Activated T-cell treated with anti-CD3 and anti-CD28 coated beads for 24 hours (primary cell): ENCODE data around the gene FAM50A.

Source experiments
- DNase-seq: peaks from one replicate; pipeline ENCODE4 v3.0.0-alpha.2; 2020; ENCODE audit warnings: low read depth

Gene FAM50A

DNA sequence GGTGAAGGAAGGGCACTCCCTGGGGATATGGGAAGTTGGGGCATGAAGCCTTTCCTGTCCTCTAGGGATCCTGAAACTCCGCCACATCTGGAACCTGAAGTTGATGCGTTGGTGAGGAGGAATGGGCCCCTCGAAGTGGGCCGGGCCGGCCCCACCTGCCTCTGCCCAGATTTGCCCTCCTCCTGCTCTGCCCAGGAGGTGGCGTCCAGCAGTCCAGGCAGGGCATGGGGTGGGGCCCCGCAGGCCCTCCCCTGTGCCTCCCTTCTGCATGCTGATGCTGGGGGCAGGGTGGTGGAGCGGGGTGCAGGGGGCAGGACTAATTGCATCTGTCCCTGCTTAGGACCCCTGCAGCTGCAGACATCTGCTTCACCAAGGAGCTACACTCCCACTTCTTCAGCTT, 30.8 kb upstream of the FAM50A start:
- DNase-seq = no peak

DNA sequence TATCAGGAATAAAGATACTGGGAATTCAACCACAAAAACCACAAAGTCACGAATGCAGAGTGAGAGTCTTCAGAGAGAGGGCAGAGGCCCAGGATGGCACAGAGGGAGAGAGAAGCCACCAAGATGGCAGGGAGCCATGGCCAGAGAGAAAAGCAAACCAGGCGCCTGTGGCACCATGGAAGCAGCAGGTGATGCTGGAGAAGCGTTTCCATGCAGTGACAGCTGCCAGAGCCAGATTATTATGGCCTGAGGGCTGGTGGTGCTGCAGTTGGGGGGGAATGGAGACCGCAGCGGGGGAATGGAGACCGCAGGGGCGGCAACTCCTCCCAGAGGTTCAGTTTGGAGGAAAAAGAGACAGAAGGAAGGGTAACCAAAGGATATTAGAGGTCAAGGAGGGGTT, 26.8 kb upstream of the FAM50A start:
- DNase-seq = no peak

DNA sequence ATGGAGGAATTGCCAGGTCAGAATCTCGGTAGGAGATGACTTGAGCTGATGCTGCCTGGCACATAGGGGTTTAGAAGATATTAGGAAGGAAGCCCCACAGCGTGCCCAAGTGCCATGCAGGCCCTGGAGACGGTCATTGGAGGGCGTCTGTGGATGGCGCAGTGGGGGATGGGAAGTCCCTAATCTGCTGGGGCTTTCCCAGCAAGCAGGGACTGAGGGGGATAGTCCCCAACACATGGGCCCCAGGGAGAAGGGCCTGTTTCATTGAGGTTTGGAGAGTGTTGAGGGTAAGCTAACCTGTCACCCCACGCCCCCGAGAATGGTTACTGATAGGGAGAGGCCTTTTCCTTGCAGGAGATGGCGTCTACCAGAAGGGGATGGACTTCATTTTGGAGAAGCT, 24.8 kb upstream of the FAM50A start:
- DNase-seq = no peak

DNA sequence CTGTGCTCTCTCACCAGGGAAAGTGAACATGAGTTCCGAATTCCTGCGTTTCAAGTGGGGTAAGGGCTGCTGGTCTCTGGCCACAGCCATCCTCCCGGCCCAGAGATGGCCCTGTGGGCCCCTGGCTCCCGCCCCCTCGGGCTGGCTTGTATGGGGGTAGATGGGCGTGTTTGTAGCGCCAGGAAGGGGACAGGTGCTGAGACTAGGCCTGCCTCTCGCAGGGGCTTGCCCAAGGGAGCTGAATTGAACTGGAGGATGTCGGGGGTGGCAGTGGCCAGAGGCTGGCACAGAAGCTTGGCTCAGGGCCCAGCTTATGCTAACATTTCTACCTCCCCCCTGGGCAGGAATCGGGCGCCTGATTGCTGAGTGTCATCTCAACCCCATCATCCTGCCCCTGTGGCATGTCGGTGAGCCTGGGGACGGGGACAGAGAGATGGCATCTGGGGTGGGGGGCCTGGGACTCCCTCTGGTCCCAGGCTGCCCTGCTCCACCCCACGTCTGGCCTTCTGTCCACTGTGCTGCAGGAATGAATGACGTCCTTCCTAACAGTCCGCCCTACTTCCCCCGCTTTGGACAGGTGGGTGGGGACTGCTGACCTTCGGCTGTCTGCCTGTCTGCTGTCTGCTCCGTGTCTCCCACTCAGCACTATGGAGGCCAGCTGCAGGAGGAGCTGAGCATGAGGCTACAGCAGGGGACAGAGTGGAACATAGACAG, 24.1 kb upstream of the FAM50A start:
- DNase-seq = no peak

DNA sequence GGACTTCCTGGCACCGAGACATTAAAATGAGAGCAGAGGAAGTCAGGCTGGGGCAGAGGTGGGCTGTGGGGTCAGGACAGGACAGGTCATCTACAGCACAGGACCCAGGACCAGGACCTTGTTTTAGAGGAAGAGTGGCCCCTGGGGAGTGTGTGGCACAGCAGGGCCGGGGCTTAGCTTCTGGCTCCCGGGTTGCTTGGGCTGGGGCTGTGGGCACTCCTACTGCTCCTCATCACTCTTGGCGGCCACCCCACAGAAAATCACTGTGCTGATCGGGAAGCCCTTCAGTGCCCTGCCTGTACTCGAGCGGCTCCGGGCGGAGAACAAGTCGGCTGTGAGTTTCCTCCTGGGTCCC, 23.6 kb upstream of the FAM50A start:
- DNase-seq = no peak

DNA sequence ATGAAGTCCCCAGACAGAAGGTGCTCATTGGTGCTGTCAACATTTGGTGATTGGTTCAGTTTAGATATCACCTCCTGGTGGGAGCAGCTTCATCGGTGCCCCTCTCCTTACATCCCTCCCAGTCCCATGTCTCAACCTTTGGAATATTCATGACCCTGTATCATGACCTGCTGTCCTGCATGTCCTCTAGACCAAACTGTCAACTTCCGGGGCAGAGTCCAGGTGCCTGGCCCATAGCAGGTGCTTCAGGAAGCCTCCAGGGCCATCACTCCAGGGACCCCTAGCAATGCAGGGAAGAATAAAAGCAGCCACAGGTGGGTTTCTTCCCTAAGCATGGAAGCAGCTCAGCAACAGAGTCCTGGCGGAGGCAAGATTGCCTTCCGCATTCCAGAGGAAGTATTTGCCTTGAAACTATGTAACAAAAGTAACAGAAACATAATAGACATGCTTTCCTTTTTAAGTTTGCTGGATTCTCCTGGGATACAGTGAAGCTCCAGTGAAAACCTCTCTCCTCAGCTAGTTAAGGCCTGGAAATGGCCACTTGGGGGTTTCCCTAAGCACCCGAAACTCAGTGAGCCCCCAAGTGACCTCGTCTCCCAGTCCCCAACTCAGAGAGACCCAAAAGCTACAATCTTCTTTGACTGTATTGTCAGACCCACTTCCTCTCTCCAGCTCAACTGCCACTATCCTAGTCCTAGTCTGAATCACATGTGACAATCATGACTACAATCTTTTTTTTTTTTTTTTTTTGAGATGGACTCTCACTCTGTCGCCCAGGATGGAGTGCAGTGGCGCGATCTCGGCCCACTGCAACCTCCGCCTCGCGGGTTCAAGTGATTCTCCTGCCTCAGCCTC, 16.8 kb upstream of the FAM50A start:
- no peak for DNase-seq

DNA sequence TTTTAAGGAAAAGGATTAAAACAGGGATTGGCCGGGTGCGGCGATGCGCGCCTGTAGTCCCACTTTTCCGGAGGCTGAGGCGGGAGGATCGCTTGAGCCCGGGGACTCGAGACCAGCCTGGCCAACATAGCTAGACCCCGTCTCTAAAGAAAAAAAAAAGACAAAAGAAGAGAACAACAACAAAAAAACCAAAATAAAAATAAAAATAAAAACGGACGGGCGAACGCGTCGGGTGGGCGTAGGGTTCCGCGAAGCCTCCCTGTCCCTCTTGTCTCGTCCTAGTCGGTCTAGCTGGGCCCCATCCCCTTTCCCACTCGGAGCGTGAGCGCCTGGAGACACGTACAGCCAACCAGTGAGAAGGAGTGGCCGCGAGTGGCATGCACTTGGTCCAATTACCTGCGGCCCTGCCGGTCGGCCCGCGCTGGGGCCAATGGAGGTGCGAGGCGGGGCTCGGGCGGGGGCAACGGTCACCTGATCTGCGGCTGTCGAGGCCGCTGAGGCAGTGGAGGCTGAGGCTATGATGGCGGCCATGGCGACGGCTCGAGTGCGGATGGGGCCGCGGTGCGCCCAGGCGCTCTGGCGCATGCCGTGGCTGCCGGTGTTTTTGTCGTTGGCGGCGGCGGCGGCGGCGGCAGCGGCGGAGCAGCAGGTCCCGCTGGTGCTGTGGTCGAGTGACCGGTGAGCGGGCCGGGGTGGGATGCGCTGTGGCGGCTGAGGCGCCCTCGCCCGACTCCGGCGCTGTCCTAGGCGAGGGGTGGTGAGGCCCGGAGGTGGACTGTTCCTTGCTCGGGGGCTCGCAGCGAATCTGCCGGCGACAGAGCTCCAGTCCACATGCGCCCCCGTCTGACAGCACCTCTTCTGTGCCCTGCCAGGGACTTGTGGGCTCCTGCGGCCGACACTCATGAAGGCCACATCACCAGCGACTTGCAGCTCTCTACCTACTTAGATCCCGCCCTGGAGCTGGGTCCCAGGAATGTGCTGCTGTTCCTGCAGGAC, 15.5 kb upstream of the FAM50A start, which contains the start of gene ATP6AP1:
Gene ATP6AP1, plus strand, starts transcription at position 502 of the 996 bp plus-strand sequence. Its CDS starts 16 bp downstream, at position 518.
- DNase-seq = peak; percentile 81

DNA sequence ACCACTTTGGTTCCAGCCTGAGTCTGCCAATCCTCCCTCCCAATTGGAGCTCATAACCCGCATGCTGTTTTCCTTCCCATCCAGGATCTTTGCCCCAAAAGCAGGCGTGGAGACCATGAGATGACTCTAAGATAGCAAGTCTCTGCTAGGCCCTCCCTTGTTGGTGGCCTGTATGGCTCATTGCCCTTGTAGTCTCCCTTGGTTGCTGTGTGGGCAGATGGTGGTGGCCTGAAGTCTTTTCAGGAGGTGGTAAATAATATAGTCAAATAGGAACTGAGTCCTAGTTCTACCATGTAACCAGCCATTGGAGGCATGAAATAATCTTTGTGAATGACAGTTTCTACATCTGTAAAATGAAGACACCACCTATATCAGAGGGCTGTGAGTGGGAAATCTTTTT, 14.2 kb upstream of the FAM50A start:
- DNase-seq = no peak

DNA sequence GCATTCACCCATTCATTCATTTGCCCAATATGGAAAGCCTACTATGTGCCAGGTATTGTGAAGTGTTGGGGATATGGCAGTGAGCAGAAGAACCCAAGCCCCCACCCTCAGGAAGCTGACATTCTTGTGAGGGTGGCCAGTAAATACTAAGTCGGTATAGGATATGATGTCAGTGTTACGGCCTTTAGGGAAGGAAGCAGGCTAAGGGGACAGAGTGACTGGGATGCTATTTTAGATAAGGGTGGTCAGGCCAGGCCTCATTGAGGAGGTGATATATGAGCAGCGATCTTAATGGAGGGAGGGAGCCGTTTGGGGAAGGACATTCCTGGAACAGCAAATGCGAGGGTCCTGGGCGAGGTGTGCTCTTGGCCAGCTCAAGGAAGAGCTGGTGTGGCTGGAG, 13.5 kb upstream of the FAM50A start:
- DNase-seq = no peak

DNA sequence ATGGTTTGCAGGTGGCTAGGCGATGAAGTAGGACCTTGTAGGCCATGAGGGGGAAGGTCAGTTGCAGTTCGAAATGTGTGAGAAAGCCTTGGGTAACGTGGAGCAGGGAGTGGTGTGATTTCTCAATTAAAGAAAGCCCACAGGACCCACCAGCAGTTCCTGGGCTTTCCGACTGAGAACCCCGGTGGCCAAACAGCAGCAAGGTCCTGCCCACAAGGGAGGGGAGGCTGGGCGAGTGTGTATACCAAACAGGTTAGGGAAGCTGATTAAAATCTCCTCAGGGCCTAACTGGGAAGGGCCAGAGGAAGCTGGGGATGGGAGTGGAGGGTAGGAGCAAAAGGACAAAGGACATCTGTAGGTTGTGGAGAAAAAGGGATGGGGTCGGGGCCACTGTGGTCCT, 13.0 kb upstream of the FAM50A start:
- DNase-seq = no peak

DNA sequence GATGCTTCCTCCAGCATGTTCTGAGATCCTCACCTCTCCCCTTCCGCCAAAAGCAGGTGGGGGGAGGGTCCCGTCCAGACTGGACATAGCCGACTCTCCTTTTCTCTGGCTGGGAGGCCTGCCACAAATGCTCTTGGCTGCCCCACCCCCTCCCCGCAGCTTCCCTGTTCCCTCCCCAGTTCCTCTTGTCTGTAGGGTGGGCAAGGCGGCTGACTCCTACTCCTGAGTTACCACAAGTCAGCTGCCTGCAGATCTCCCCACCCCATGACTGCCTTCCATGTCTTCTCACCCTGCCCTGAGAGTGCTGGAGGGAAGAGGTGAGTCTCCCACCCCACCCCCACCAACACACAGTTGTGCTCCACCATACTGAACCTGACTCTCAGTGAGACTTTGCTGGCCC, 12.6 kb upstream of the FAM50A start:
- DNase-seq = no peak

DNA sequence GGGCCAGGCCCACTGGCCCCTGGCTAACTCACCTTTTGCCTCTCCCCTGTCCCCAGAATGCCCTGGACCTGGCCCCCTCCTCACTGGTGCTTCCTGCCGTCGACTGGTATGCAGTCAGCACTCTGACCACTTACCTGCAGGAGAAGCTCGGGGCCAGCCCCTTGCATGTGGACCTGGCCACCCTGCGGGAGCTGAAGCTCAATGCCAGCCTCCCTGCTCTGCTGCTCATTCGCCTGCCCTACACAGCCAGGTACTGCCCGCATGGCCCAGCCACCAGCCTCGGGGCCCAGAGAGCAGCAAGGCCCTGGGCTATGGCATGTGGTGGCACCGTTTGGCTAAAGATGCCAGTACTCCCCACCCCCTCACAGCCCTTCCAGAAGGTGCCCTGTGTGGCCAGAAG, 11.7 kb upstream of the FAM50A start:
- no peak for DNase-seq

DNA sequence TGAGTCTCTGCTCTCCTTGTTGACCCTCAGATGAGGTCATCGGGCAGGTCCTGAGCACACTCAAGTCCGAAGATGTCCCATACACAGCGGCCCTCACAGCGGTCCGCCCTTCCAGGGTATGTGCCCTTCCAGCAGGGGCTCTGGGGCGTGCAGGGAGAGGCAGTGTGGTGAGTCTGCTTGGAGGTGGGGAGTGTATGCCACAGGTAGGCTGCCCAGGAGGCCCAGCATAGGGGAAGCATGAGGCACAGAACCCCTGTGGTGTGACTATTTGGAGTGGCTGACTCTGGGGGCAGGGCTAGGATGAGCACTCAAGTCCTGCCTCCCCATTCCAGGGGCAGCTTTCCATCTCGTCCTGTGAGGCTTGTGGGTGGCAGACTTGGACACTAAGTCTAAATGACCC, 10.3 kb upstream of the FAM50A start:
- no peak for DNase-seq

DNA sequence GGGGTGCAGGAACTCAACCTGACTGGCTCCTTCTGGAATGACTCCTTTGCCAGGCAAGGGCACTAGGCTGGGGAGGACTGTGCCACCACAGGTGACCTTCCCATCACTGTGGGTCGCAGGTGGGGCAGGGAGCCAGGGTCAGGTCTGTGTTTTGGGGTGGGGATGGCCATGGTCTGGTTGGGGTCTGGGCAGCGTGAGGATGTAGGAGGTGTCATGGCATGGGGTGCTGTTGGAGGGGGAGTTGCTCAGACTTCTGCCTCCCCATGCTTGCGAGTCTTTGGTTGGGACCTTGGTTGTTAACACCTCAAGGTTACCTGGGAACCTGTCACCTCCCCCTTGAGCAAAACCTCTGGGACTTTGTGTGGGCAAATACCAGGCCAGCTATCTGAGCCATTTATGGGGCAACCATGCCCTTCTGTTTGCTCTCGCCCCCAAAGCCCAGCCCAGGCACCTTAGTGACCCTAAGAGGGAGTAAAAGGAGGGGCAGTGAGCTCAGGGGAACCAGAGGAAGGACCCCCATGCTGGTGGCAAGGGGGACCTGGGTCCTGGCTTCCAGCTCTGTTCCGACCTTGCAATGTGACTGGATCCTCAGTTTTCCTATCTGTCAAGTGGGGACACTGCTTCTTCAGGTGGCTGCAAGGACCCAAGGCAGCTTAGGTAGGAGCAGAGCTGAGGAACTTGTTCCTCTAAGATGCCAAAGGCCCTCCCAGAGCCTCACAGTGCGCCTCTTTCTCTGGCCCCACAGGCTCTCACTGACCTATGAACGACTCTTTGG, 9.4 kb upstream of the FAM50A start:
- no peak for DNase-seq

DNA sequence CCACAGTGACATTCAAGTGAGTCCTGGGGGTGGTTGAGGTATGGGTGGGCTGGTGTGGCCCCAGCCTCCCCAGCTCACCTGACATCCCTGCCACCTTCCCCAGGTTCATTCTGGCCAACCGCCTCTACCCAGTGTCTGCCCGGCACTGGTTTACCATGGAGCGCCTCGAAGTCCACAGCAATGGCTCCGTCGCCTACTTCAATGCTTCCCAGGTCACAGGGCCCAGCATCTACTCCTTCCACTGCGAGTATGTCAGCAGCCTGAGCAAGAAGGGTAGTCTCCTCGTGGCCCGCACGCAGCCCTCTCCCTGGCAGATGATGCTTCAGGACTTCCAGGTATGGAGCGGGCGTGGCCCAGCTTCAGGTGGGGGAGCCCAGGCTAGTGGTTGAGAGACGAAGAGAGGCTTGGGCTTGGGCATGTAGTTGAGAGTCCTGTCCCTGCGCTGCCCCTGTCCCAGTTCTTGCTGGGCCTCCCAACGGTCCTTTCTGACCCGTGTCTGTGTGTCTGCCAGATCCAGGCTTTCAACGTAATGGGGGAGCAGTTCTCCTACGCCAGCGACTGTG, 8.7 kb upstream of the FAM50A start:
- DNase-seq = no peak

DNA sequence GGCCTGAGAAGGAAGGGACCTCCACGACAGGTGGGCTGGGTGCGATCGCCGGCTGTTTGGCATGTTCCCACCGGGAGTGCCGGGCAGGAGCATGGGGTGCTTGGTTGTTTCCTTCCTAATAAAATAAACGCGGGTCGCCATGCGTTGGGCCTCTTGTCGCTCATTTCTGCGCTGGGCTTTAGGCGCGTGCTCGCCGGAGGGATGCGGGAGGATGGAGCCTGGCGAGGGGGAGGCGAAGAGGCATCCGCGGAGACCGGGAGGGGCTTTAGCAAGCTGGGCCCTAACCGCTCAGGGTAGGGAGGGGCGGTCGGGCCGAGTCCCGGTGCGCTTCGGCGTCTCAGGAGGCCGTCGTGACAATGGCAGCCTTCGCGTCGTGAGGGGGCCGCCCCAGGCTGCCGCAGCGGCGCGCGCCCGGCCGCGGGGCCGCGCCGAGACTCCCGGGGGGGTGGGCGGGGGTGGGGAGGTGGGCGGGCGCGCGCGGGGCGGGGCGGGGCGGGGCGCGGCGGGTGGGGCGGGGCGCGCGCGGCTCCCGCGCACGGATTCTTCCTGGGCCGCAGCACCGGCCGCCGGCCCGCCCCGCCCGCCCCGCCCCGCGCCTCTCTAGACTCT, 7.5 kb upstream of the FAM50A start:
- DNase-seq = peak; percentile 16

DNA sequence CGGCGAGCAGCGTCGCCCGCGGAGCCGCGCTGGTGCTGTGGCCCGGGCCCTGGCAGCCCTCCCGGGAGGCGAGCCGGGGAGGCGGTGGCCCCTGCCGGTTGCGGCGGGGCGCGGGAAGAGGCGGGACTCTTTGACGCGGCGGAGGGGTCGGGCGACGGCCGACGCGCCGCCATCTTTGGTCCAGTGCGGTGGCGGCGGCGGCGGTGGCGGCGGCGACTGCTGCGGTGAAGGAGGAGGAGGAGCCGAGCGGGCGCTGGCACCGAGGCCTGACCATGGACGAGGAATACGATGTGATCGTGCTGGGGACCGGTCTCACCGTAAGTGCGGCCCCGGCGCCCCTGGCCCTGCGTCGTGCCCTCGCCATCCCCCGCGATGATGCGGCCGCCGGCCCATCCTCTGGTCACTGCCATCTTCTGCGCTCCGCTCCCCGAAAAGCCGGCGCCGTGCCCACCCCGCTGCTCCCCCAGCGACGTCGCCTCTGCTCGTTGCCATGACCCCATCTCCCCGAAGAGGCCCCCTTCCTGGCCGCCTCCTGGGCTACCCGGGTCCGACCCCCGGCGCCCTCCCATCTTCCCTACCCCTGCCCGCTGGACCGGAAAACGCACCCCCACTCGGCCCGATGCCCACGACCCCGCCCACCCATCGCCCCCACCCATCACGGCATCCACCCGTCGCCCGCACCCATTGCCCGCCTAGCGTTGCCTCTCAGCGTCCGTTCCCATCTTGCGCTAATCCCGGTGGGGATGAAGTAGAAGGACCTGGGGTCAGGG, 6.8 kb upstream of the FAM50A start, which contains the start of gene GDI1:
Gene GDI1, plus strand, starts transcription at position 172 of the 770 bp plus-strand sequence. Its CDS starts 101 bp downstream, at position 273.
- peak; percentile 34 for DNase-seq

DNA sequence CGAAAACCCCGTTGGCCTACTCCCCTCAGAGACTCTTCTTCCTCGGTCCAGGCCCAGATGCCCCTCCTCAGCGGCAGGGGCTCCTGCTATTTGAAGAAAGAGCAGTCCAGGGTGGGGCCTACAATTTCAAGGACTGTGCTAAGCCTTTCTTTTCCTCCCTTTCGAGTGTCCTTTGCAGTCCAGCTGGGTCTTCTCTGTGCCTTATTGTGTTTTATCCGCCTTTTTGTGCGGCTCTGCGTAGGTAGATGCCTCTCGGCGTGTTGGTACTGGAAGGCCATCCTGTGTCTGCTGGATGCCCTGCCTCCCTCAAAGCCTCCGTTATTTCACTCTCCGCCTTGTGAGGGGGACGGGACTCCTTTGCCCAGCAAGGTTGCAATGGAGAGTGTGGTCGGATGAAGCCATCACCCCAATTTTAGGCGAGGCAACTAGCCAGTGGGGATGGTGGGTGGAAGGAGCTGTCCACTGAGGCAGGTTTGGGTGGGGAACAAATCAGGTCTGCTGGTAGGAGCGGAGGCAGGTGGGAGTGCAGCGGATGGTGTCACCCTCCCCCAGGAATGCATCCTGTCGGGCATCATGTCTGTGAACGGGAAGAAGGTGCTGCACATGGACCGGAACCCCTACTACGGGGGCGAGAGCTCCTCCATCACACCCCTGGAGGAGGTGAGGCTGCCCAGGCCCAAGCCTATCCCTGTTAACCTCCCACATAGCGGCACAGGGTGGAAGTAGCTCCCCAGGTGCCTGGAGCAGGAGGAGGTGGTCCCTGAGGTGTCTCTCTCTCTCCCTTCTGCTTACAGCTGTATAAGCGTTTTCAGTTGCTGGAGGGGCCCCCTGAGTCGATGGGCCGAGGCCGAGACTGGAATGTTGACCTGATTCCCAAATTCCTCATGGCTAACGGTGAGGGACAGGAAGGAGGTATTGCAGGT, 5.7 kb upstream of the FAM50A start:
- DNase-seq = no peak

DNA sequence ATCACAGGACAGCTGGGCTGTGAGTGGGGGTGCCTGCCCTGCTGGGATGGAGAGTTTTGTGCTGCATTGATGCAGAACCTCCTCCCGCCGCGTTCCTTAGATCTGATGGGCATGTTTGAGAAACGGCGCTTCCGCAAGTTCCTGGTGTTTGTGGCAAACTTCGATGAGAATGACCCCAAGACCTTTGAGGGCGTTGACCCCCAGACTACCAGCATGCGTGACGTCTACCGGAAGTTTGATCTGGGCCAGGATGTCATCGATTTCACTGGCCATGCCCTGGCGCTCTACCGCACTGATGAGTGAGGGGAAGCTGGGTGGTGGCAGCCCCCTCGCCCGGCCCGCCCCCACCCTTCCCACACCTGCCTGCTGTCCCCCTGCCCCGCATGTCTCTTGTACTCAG, 4.1 kb upstream of the FAM50A start:
- DNase-seq = no peak
